AG04449 (cell line): Measurements from ENCODE around the gene SMIM28.

ENCODE experiments used
- CTCF ChIA-PET: fragments of 350-600 bp; formaldehyde crosslinking; extraction: SDS; loops from one replicate; lab custom pipeline; 2021; ENCODE audit warnings: antibody characterized with exemption; lab: Yijun Ruan, JAX
- POLR2A ChIA-PET: fragments of 400-600, 350-600 bp; formaldehyde crosslinking; extraction: SDS; loops from one replicate; lab custom pipeline; 2020; ENCODE audit warnings: antibody characterized with exemption, inconsistent platforms; lab: Yijun Ruan, JAX
- DNase-seq: peaks from one replicate; pipeline ENCODE4 v3.0.0-alpha.2; 2010; ENCODE audit warnings: low read depth, low spot score
- H3K4me3 ChIP-seq: 2 replicates; pipeline ENCODE4 v1.5.1; 2011; ENCODE audit warnings: low read depth, mild to moderate bottlenecking, control low read depth, low read length
- TF ChIP-seq, protein P1 (sequence below): IDR thresholded peaks from one replicate; pipeline ENCODE4 v1.5.1; 2011; ENCODE audit warnings: mild to moderate bottlenecking, moderate library complexity, low read length, control low read depth, inconsistent platforms; ENCODE audit not compliant: insufficient read depth; ENCODE audit errors: missing control alignments

The SMIM28 gene

DNA sequence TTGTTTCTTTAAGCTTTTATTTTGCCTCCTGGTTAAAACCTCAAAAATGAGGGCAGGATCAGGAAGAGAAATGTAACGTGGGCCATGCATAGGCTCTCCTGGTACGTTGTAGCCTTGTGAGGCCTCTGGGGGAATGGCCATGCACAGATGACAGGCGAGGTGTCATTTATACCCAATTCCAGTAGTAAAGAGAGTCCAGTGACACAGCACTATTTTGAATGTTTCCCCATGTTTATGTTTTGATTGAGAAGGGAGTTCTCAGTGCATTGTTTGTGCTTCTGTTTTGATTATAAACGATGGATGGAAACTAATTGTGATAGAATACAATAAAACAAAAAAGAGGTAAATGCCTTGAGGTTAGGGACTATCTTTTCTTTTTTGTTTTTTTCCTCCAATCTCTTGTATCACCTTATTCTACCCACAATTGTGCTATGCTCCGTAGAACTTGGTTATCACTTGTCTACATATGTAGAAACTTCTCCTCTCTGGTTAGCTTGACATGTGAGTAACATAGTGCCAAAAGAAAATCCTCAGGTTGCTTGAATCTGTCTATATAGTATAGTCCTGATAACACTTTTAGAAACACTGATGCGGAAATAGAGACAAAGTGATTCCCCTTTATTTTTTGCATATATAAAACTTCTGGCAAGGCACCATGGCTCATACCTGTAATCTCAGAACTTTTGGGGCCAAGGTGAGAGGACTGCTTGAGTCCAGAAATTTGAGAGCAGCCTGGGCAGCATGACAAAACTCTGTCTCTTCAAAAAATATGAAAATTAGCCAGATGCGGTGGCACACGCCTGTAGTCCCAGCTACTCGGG is 6.9 kb upstream of the SMIM28 start:
- POLR2A ChIA-PET, result no interaction called here
- CTCF ChIA-PET, result no interaction called here
- TF ChIP-seq, protein P1, sequence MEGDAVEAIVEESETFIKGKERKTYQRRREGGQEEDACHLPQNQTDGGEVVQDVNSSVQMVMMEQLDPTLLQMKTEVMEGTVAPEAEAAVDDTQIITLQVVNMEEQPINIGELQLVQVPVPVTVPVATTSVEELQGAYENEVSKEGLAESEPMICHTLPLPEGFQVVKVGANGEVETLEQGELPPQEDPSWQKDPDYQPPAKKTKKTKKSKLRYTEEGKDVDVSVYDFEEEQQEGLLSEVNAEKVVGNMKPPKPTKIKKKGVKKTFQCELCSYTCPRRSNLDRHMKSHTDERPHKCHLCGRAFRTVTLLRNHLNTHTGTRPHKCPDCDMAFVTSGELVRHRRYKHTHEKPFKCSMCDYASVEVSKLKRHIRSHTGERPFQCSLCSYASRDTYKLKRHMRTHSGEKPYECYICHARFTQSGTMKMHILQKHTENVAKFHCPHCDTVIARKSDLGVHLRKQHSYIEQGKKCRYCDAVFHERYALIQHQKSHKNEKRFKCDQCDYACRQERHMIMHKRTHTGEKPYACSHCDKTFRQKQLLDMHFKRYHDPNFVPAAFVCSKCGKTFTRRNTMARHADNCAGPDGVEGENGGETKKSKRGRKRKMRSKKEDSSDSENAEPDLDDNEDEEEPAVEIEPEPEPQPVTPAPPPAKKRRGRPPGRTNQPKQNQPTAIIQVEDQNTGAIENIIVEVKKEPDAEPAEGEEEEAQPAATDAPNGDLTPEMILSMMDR, result no peak
- no peak for DNase-seq
- no peak overlapping the region for H3K4me3 ChIP-seq

DNA sequence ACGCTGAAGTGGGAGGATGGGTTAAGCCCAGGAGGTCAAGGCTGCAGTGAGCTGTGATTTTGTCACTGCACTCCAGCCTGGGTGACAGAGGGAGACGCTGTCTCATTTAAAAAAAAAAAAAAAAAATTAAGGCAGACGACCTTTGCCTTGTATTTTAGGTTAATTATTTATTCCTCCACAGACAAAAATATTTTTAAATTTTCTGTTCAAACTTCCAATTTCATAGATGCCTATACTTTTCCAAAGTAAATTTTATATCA is 6.3 kb upstream of the SMIM28 start:
- TF ChIP-seq, protein P1, result no peak
- no peak for DNase-seq
- ChIA-PET POLR2A (no interaction called here), CTCF (no interaction called here)
- no peak overlapping the region for H3K4me3 ChIP-seq

DNA sequence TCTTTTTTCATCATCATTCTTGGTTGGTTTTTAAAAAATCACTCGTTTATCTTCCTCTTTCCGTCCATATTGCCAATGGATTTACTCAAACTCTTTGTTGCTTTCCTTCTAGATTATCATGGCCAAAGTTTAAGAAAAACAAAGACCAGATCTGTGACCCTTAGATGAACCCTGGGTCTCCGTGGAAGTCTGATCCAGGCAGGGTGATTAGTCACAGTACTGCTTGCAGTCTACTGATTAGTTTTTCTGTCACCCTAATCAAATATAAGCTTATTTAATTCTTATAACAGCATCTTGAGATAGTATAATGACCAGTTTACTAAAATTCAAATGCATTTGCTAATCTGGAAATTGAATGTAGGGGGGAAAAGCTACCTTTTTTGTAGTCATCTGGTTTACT is 6.0 kb upstream of the SMIM28 start:
- no peak overlapping the region for H3K4me3 ChIP-seq
- ChIA-PET CTCF (no interaction called here), POLR2A (no interaction called here)
- no peak for DNase-seq
- TF ChIP-seq, protein P1, result no peak

DNA sequence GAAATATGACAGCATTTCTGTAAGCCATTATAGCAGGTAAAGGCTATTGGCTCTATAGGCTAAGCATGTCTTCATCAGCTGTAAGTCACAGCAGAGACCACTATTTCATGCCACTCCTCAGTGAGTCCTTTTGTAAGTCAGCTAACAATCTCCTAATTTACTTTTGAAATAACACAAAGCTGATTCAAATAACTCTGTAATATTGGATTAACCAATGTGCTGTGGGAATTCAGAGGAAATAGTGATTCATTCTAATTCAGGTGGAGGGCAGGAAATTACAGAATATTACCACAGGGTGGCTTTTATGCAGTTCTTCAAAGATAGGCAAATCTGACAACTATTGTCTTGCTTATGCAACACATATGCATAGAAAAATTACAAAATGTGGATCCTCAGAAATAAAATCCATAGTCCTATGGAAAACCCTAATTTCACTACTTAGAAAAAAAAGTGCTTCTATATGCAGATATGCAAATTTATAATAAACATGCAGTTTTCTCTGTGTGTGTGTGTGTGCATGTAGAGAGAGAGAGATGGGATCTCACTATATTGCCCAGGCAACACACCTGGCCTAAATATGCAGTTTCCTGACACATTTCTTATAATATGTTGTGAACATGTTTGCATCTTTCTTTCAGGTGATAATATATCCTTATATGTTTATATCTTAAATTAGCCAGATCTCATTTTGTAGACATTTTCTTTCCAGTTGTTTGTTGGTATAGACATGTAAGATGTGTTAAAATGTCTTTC is 4.8 kb upstream of the SMIM28 start:
- ChIA-PET POLR2A (no interaction called here), CTCF (no interaction called here)
- no peak overlapping the region for H3K4me3 ChIP-seq
- DNase-seq, result no peak
- TF ChIP-seq, protein P1, result no peak

DNA sequence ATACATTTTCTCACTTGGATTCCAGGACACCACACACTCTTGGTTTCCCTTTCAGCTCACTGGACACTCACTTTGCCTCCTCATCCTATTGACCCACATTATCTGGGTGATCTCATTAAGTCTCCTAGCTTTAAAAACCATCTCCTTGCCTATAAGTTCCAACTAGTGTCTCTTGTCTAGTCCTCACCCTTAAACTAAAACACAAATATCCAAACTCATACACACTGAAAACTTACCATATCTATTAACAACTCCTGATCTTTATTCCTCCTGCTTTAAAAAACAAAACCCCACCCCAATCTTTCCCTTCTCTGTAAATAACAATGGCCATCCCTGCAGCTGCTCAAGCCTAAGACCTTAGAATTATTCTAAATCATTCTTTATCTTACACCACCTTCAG is 3.5 kb upstream of the SMIM28 start:
- DNase-seq, result no peak
- ChIA-PET CTCF (no interaction called here), POLR2A (no interaction called here)
- TF ChIP-seq, protein P1, result no peak
- no peak overlapping the region for H3K4me3 ChIP-seq

DNA sequence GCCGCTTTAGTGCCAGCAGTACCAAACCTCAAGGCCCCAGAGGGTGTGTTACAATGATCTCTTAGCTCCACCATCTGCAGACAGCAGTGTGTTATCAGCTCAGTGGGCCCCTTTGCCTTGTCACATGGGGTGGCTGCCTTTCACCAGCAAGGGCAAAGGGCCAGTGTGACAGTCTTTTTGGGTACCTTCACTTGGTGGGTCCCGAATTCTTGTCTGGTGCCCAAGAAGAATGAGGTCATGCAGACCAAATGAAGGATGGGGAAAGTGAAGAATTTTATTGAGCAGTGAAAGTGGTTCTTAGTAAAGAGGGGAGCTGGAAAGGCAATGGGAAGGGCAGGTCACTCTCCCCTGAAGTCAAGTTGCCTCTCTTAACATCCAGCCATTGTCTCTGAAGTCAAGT is 2.9 kb upstream of the SMIM28 start:
- ChIA-PET CTCF (interaction anchor here (0.6 kb wide), 1 partner anchor 1583 kb away, joined by 3 read pairs; no protein-coding TSS in a partner anchor), POLR2A (no interaction called here)
- TF ChIP-seq, protein P1, result no peak
- DNase-seq, result no peak
- no peak overlapping the region for H3K4me3 ChIP-seq
